HG02610 (cell line): ENCODE measurements around the gene STK32C.
A peak's percentile ranks its signal among the peaks of the same experiment; 100 is the strongest.
"Not testable (repeated sequence)": the region's sequence is repeated elsewhere in the genome, so short reads cannot be mapped to it uniquely, and the experiment has no call there.

Experiments used
- ATAC-seq: cut with Tn5 transposase; IDR thresholded peaks from one replicate; pipeline ENCODE4 v1.9.1; 2021; ENCODE audit warnings: mild to moderate bottlenecking, moderate library complexity; ENCODE audit not compliant: unreplicated experiment

STK32C gene

GRCh38 chr10:132320654-132321469 lies 13.1 kb upstream of the STK32C start:
- no peak for ATAC-seq

GRCh38 chr10:132319853-132320653 lies 12.3 kb upstream of the STK32C start:
- ATAC-seq = peak; percentile 96

GRCh38 chr10:132317477-132317876 lies 9.7 kb upstream of the STK32C start:
- not testable (repeated sequence) for ATAC-seq

- ATAC-seq = no peak
Observed at GRCh38 chr10:132316133-132316532, 8.4 kb upstream of the STK32C start.

- ATAC-seq = not testable (repeated sequence)
Observed at GRCh38 chr10:132314881-132315280, 7.1 kb upstream of the STK32C start.

- ATAC-seq = no peak
Observed at GRCh38 chr10:132314336-132314735, 6.6 kb upstream of the STK32C start.

GRCh38 chr10:132313865-132314264 lies 6.1 kb upstream of the STK32C start:
- ATAC-seq = no peak

GRCh38 chr10:132313305-132313704 lies 5.6 kb upstream of the STK32C start:
- no peak for ATAC-seq

GRCh38 chr10:132311338-132311939 lies 3.7 kb upstream of the STK32C start:
- ATAC-seq = no peak

GRCh38 chr10:132310701-132311337 lies 3.1 kb upstream of the STK32C start:
- ATAC-seq = no peak

- ATAC-seq = no peak
Observed at GRCh38 chr10:132309879-132310591, 2.3 kb upstream of the STK32C start.

GRCh38 chr10:132309471-132309865 lies 1.7 kb upstream of the STK32C start:
- no peak for ATAC-seq

GRCh38 chr10:132308587-132309470 lies 1.1 kb upstream of the STK32C start:
- no peak for ATAC-seq

GRCh38 chr10:132306864-132307751 lies 642 bp downstream of the STK32C start:
- ATAC-seq = no peak

- ATAC-seq = no peak
Observed at GRCh38 chr10:132306343-132306685, 1.4 kb downstream of the STK32C start.

GRCh38 chr10:132305654-132306342 lies 2.0 kb downstream of the STK32C start:
- ATAC-seq = no peak

GRCh38 chr10:132304756-132305509 lies 2.8 kb downstream of the STK32C start:
- ATAC-seq = no peak
